SU-DHL-6 (cell line): ENCODE data around the gene ANKRD26.
A peak's percentile ranks its signal among the peaks of the same experiment; 100 is the strongest.

Experiments
- H2AFZ ChIP-seq: fragments of 200-600 bp; sonication (generic); 2 replicates; pipeline ENCODE4 v1.6.1; 2014; ENCODE audit warnings: low read depth, mild to moderate bottlenecking, moderate library complexity, mixed read lengths, antibody characterized with exemption, low read length; ENCODE audit not compliant: severe bottlenecking
- H3F3A ChIP-seq: fragments of 200-600 bp; shearing (Covaris generic); 2 replicates; pipeline ENCODE4 v1.6.0; 2016; ENCODE audit warnings: antibody characterized with exemption, mild to moderate bottlenecking; ENCODE audit not compliant: insufficient read depth
- H3K27ac ChIP-seq: fragments of 200-600 bp; sonication (generic); 2 replicates; pipeline ENCODE4 v1.5.1; 2016; ENCODE audit warnings: low read depth, mild to moderate bottlenecking, low read length, moderate library complexity, mixed read lengths
- H3K27me3 ChIP-seq: fragments of 200-600 bp; sonication (generic), shearing (Covaris generic); 2 replicates; pipeline ENCODE4 v1.6.0; 2014; ENCODE audit warnings: mild to moderate bottlenecking, low read length
- H3K36me3 ChIP-seq: fragments of 200-600 bp; sonication (generic); 2 replicates; pipeline ENCODE4 v1.6.1; 2014; ENCODE audit warnings: mild to moderate bottlenecking, low read length, mixed read lengths
- H3K4me2 ChIP-seq: fragments of 300-600, 200-600 bp; shearing (Covaris generic), sonication (generic); 2 replicates; pipeline ENCODE4 v1.6.0; 2014; ENCODE audit warnings: low read length, low read depth, mild to moderate bottlenecking; ENCODE audit not compliant: poor library complexity, severe bottlenecking
- H3K4me3 ChIP-seq: fragments of 200-600 bp; sonication (generic); 2 replicates; pipeline ENCODE4 v1.5.1; 2014; ENCODE audit warnings: antibody characterized with exemption, low read length, mild to moderate bottlenecking, mixed read lengths; ENCODE audit not compliant: insufficient read depth, poor library complexity, severe bottlenecking
- H3K79me2 ChIP-seq: fragments of 200-600 bp; sonication (generic); 2 replicates; pipeline ENCODE4 v1.6.1; 2014; ENCODE audit warnings: mild to moderate bottlenecking, low read length, moderate library complexity; ENCODE audit not compliant: insufficient read depth
- H3K9ac ChIP-seq: fragments of 200-600 bp; sonication (generic); 2 replicates; pipeline ENCODE4 v1.7.0; 2014; ENCODE audit warnings: mild to moderate bottlenecking, low read length
- H3K9me2 ChIP-seq: fragments of 200-600 bp; sonication (generic); replicated peaks from 2 replicates; pipeline ENCODE4 v1.6.1; 2014; ENCODE audit warnings: low read length; ENCODE audit not compliant: insufficient read depth
- H3K9me3 ChIP-seq: fragments of 200-600 bp; sonication (generic); 2 replicates; pipeline ENCODE4 v1.6.1; 2014; ENCODE audit warnings: low read length, mixed read lengths; ENCODE audit not compliant: insufficient read depth
- H4K20me1 ChIP-seq: fragments of 200-600 bp; sonication (generic); 2 replicates; pipeline ENCODE4 v1.6.1; 2014; ENCODE audit warnings: low read depth, mild to moderate bottlenecking, antibody characterized with exemption, low read length, moderate library complexity, mixed read lengths
- CTCF ChIP-seq: fragments of 200-600 bp; sonication (generic); IDR thresholded peaks from one replicate; pipeline ENCODE4 v1.5.1; 2017; ENCODE audit warnings: antibody characterized with exemption, mild to moderate bottlenecking, low read length, moderate library complexity; ENCODE audit not compliant: insufficient read depth, poor library complexity, severe bottlenecking
- EZH2phosphoT487 ChIP-seq: fragments of 200-600 bp; sonication (generic), shearing (Covaris generic); conservative IDR thresholded peaks from 2 replicates; pipeline ENCODE4 v1.6.1; 2018; ENCODE audit warnings: mild to moderate bottlenecking, antibody characterized with exemption, low read length, moderate library complexity, mixed read lengths

The ANKRD26 gene

GRCh38 chr10:27108165-27108564, 7.9 kb upstream of the ANKRD26 start:
- Histone ChIP-seq H3K9ac (no peak overlapping the region), H2AFZ (no peak overlapping the region), H3K27me3 (no peaks in the 10 kb centered on the region), H3K36me3 (peaks cover 27% of the 10 kb centered on the region; the same call in 1 of the 2 replicates), H3F3A (peaks cover 7% of the 10 kb centered on the region; the same call in 1 of the 2 replicates), H3K79me2 (no peaks in the 10 kb centered on the region), H3K9me2 (no peaks in the 10 kb centered on the region), H4K20me1 (no peaks in the 10 kb centered on the region), H3K9me3 (no peaks in the 10 kb centered on the region), H3K4me2 (no peak overlapping the region), H3K27ac (no peak overlapping the region), H3K4me3 (no peak overlapping the region)
- TF ChIP-seq CTCF (no peak), EZH2phosphoT487 (no peak)

GRCh38 chr10:27104919-27105318, 4.6 kb upstream of the ANKRD26 start:
- Histone ChIP-seq H3K36me3 (peaks cover 12% of the 10 kb centered on the region; the same call in 1 of the 2 replicates), H3K4me2 (no peak overlapping the region), H3K27me3 (no peaks in the 10 kb centered on the region), H3K9me2 (no peaks in the 10 kb centered on the region), H3K4me3 (no peak overlapping the region), H3F3A (0 out of 2 replicates have a peak, but pooled peaks cover 3% of the 10 kb centered on the region), H2AFZ (no peak overlapping the region), H3K79me2 (peaks cover 1% of the 10 kb centered on the region), H3K9ac (no peak overlapping the region), H3K27ac (no peak overlapping the region), H4K20me1 (no peaks in the 10 kb centered on the region), H3K9me3 (no peaks in the 10 kb centered on the region)
- TF ChIP-seq EZH2phosphoT487 (no peak), CTCF (no peak)

GRCh38 chr10:27100813-27101347, 586 bp upstream of the ANKRD26 start:
- H3K36me3 ChIP-seq = no peaks in the 10 kb centered on the region
- no peaks in the 10 kb centered on the region for H3K9me3 ChIP-seq
- no peaks in the 10 kb centered on the region for H3F3A ChIP-seq
- H2AFZ ChIP-seq = peak overlapping the region; percentile 84
- no peaks in the 10 kb centered on the region for H3K9me2 ChIP-seq
- TF ChIP-seq EZH2phosphoT487 (no peak), CTCF (no peak)
- H3K27ac ChIP-seq = no peak overlapping the region
- no peaks in the 10 kb centered on the region for H3K27me3 ChIP-seq
- H3K79me2 ChIP-seq = peaks cover 24% of the 10 kb centered on the region
- no peaks in the 10 kb centered on the region for H4K20me1 ChIP-seq
- H3K4me3 ChIP-seq = peak overlapping the region; percentile 77
- peak overlapping the region; percentile 76 for H3K9ac ChIP-seq
- peak overlapping the region; percentile 75 for H3K4me2 ChIP-seq
